Keratinocyte (primary cell): ENCODE measurements around the gene AHSP. TPM values are rescaled to one million over a fixed set of nuclear protein-coding genes. Genes with fewer than 3 reads are reported as not detected.

Experiments
- DNase-seq: peaks from one replicate; pipeline ENCODE4 v3.0.0-alpha.2; 2011; ENCODE audit warnings: low read depth, missing footprints, low spot score
- FAIRE-seq: peaks from 2 replicates; lab custom pipeline; 2011; peaks lifted over from hg19 to GRCh38; lab: Jason Lieb, UNC
- H2AFZ ChIP-seq: 2 replicates; pipeline ENCODE4 v1.6.0; 2012; ENCODE audit warnings: low read length, control low read depth, inconsistent platforms; ENCODE audit not compliant: control insufficient read depth
- H3K27ac ChIP-seq: 2 replicates; pipeline ENCODE4 v1.5.1; 2011; ENCODE audit warnings: low read length; ENCODE audit not compliant: control insufficient read depth, insufficient read depth
- H3K27me3 ChIP-seq: 3 replicates; pipeline ENCODE4 v1.6.0; 2011; ENCODE audit warnings: low read length; ENCODE audit not compliant: control insufficient read depth, insufficient read depth; ENCODE audit errors: extremely low read depth
- H3K36me3 ChIP-seq, 2 experiments: 2 replicates in 1 of 2; 3 replicates in 1 of 2; pipeline ENCODE4 v1.5.1; 2011; ENCODE audit warnings: low read length in 2 of 2, mild to moderate bottlenecking in 1 of 2; ENCODE audit not compliant: control insufficient read depth in 2 of 2, insufficient read depth in 2 of 2; ENCODE audit errors: extremely low read depth in 1 of 2
- H3K4me1 ChIP-seq: 3 replicates; pipeline ENCODE4 v1.5.1; 2011; ENCODE audit warnings: low read length; ENCODE audit not compliant: control insufficient read depth, insufficient read depth; ENCODE audit errors: extremely low read depth
- H3K4me2 ChIP-seq: 3 replicates; pipeline ENCODE4 v1.6.0; 2011; ENCODE audit warnings: low read depth, low read length; ENCODE audit not compliant: control insufficient read depth, insufficient read depth; ENCODE audit errors: extremely low read depth
- H3K4me3 ChIP-seq, 3 experiments: fragments of 200-600 bp in 1 of 3; sonication (generic) in 1 of 3; 2 replicates in 2 of 3; 3 replicates in 1 of 3; pipeline ENCODE4 v1.5.1; 2011 to 2016; ENCODE audit warnings: low read length in 3 of 3, mild to moderate bottlenecking in 3 of 3, control low read depth in 2 of 3, inconsistent platforms in 1 of 3, low read depth in 1 of 3, mixed read lengths in 1 of 3, mixed run types in 1 of 3, moderate library complexity in 1 of 3; ENCODE audit not compliant: control insufficient read depth in 2 of 3, insufficient read depth in 2 of 3; ENCODE audit errors: extremely low read depth in 1 of 3
- H3K79me2 ChIP-seq: 2 replicates; pipeline ENCODE4 v1.6.0; 2012; ENCODE audit warnings: low read length; ENCODE audit not compliant: control insufficient read depth, insufficient read depth
- H3K9ac ChIP-seq: 3 replicates; pipeline ENCODE4 v1.6.0; 2011; ENCODE audit warnings: low read length; ENCODE audit not compliant: control insufficient read depth, insufficient read depth; ENCODE audit errors: extremely low read depth
- H3K9me1 ChIP-seq: 3 replicates; pipeline ENCODE4 v1.6.0; 2011; ENCODE audit warnings: low read length; ENCODE audit not compliant: control insufficient read depth, insufficient read depth; ENCODE audit errors: extremely low read depth
- H3K9me3 ChIP-seq: 2 replicates; pipeline ENCODE4 v1.5.1; 2012; ENCODE audit warnings: low read depth, low read length; ENCODE audit not compliant: control insufficient read depth
- H4K20me1 ChIP-seq: 3 replicates; pipeline ENCODE4 v1.6.0; 2011; ENCODE audit warnings: low read length; ENCODE audit not compliant: control insufficient read depth, insufficient read depth; ENCODE audit errors: extremely low read depth
- CTCF ChIP-seq, 3 experiments: IDR thresholded peaks in 1 of 3; conservative IDR thresholded peaks in 1 of 3; optimal IDR thresholded peaks in 1 of 3; 2 replicates in 2 of 3; 3 replicates in 1 of 3; pipeline versions ENCODE3 to v1.5.1; 2011; ENCODE audit warnings: low read length in 3 of 3, mild to moderate bottlenecking in 3 of 3, moderate library complexity in 2 of 3, control low read depth in 1 of 3, inconsistent platforms in 1 of 3; ENCODE audit not compliant: insufficient read depth in 2 of 3; ENCODE audit errors: extremely low read depth in 1 of 3
- EZH2 ChIP-seq: IDR thresholded peaks from one replicate; pipeline ENCODE4 v1.6.1; 2012; ENCODE audit warnings: inconsistent platforms, mild to moderate bottlenecking, low read length, moderate library complexity
- dilution Hi-C: fragments of 300-500 bp; cut with MboI; formaldehyde crosslinking; loops from one replicate; pipeline ENCODE4 v1.7.0; 2020; ENCODE audit warnings: low sequenced_read_pairs; ENCODE audit not compliant: extremely low pct_ligation_motif_present
- polyA plus RNA-seq, 5 experiments: library from polyadenylated mRNA; depleted of rRNA in 3 of 5; stranded (reverse) in 3 of 5; stranded (forward) in 1 of 5; unstranded in 1 of 5; fragments of >200 nt; gene quantifications; 1 replicate in 1 of 5; 2 replicates in 3 of 5; 3 replicates in 1 of 5; pipeline versions ENCODE4 v1.2.1 to v1.2.3, GENCODE V29; 2011 to 2012; ENCODE audit warnings: missing spikeins in 2 of 5, low read depth in 1 of 5, low replicate concordance in 1 of 5

Gene AHSP
- polyA plus RNA-seq, 1 donor (not counting 4 experiments of a cell fraction or from before 2014, with no cell fraction given): not detected

- dilution Hi-C loops: no loop called here
- no peak overlapping the region for H3K4me2 ChIP-seq
- no peaks in the 10 kb centered on the region for H4K20me1 ChIP-seq
- no peaks in the 10 kb centered on the region for H3K27me3 ChIP-seq
- no peak overlapping the region for H3K9ac ChIP-seq
- H3K9me3 ChIP-seq: no peaks in the 10 kb centered on the region
- no peak for TF ChIP-seq EZH2
- TF ChIP-seq CTCF (optimal IDR thresholded peaks at IDR 0.05 in 1 of 3, IDR thresholded peaks at IDR 0.05 in 1 of 3, conservative IDR thresholded peaks at IDR 0.05 in 1 of 3; ENCODE audit: extremely low read depth in 1 of 3, insufficient read depth in 2 of 3, low read length in 3 of 3): no peak
- no peak overlapping the region for H2AFZ ChIP-seq
- no peaks in the 10 kb centered on the region for H3K36me3 ChIP-seq
- FAIRE-seq (no peak), DNase-seq (no peak)
- H3K4me3 ChIP-seq: no peak overlapping the region
- H3K27ac ChIP-seq: no peak overlapping the region
- H3K4me1 ChIP-seq: no peaks in the 10 kb centered on the region
- no peaks in the 10 kb centered on the region for H3K79me2 ChIP-seq
- H3K9me1 ChIP-seq: no peaks in the 10 kb centered on the region
These were observed 33.9 kb downstream of the AHSP start for GRCh38 chr16:31561426-31562233.

- dilution Hi-C loops: no loop called here
- DNase-seq (no peak), FAIRE-seq (no peak)
- Histone ChIP-seq H3K36me3 (no peaks in the 10 kb centered on the region), H3K9me1 (no peaks in the 10 kb centered on the region), H3K9me3 (no peaks in the 10 kb centered on the region), H3K4me2 (no peak overlapping the region), H3K79me2 (no peaks in the 10 kb centered on the region), H3K4me1 (no peaks in the 10 kb centered on the region), H3K27me3 (peaks cover 20% of the 10 kb centered on the region), H4K20me1 (no peaks in the 10 kb centered on the region), H3K9ac (no peak overlapping the region), H3K4me3 (no peak overlapping the region), H3K27ac (no peak overlapping the region), H2AFZ (no peak overlapping the region)
- TF ChIP-seq CTCF (optimal IDR thresholded peaks at IDR 0.05 in 1 of 3, IDR thresholded peaks at IDR 0.05 in 1 of 3, conservative IDR thresholded peaks at IDR 0.05 in 1 of 3; ENCODE audit: extremely low read depth in 1 of 3, insufficient read depth in 2 of 3, low read length in 3 of 3) (peak in 1 of 3 experiments; percentile 17), EZH2 (peak; percentile 71)
These were observed 41.1 kb downstream of the AHSP start for GRCh38 chr16:31568577-31569359.
